GM12873 (cell line): ENCODE measurements around the gene KCND3.

Experiments
- TF ChIP-seq, protein P1 (sequence below): IDR thresholded peaks from 2 replicates; pipeline ENCODE4 v1.5.1; 2012; ENCODE audit warnings: low read depth, mild to moderate bottlenecking, moderate library complexity, low read length, control low read depth; ENCODE audit not compliant: insufficient read depth; ENCODE audit errors: missing control alignments

Gene KCND3

DNA sequence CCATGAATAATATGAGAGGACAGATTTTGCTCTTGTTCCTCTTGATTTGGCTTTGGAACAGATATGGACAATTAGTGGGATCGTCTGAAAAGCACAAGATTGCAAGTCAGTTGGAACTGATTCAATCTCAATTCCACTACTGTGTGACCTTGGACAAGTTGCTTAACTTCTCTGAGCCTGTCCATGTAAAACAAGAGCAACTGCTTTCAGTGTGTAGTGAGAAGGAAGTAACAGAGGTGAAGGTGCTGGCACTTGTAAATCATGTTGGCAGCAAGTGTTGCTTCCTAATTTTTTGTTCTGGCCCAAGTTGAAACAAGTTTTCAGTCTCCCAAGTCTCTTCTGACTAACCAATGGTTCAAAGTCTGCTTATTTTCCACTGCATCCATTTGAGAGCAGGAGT lies 265.6 kb downstream of the KCND3 start:
- TF ChIP-seq, protein P1, sequence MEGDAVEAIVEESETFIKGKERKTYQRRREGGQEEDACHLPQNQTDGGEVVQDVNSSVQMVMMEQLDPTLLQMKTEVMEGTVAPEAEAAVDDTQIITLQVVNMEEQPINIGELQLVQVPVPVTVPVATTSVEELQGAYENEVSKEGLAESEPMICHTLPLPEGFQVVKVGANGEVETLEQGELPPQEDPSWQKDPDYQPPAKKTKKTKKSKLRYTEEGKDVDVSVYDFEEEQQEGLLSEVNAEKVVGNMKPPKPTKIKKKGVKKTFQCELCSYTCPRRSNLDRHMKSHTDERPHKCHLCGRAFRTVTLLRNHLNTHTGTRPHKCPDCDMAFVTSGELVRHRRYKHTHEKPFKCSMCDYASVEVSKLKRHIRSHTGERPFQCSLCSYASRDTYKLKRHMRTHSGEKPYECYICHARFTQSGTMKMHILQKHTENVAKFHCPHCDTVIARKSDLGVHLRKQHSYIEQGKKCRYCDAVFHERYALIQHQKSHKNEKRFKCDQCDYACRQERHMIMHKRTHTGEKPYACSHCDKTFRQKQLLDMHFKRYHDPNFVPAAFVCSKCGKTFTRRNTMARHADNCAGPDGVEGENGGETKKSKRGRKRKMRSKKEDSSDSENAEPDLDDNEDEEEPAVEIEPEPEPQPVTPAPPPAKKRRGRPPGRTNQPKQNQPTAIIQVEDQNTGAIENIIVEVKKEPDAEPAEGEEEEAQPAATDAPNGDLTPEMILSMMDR, result no peak

DNA sequence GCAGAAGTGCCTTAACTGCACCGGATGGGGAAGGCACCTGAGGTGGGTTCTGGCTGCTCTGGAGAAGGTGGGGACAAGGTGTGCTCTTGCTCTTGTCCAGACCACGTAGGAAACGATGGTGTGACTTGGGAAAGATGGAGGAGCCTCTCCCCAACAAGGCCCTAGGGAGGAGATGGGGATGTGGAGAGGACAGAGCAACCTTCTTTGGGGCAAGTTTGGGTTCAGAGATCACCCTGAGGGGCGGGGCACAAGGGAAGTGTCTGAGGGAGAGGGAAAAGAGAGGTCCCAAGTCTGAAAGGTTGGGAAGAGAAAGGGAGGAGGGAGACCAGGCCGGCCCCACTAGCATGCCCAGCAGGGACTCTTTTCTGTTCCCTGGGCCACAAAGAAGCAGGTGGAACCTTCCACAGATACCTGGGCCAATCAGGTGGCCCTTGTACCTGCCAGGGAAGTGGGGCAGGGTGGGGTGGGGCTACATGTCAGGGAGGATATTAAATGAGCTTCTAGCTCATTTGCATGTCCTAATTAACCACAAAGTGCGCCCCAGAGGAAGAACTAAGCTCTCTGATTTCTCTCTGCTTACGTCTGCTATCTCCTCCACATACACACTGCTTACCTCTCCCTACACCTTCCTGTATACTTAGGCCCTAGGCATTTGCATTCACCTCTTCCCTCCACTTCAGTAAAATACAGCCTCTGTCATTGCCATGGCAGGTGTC lies 266.2 kb downstream of the KCND3 start:
- TF ChIP-seq, protein P1, result no peak

DNA sequence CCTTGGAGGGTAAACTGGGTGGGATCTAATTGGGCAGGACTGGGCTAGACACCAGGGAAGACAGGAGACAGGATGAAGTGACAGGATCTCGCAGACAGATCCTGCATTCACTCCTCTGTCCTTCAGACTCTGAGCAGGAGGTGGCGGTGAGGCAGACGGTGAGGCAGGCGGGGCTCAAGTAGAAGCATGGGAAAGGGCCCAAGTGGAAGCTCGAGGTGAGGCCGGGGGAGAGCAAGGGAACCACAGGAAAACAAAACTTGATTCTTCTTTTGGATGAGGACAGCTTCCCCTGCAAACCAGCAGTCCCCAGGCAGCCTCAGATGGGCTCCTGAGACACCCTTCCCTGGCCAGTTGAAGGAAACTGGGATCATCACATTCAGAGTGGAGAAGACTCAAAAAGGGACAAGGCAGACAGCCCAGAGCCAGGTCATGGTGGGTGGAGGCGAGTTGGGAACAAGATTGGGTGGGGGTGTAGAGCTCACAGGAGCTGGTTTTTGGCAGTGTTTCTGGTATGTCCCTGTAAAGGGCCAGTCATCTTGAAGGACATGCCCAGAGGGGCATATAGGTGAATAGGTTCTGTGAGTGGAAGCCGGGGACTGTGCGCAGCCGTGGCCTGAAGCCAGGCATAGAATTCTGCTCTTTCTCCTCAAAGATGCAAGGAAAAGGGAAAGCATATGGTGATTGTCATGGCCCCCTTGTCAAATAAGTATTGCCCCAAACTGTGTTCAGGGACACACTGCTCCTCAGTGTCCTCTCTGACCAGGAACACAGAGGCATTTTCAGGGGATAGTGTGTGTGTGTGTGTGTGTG lies 268.3 kb downstream of the KCND3 start:
- TF ChIP-seq, protein P1, result no peak
